A549 (cell line): Measurements from ENCODE around the gene COL13A1. TPM values are rescaled to one million over a fixed set of nuclear protein-coding genes. Genes with fewer than 3 reads are reported as not detected.

ENCODE experiments used
- ATAC-seq, 2 experiments: fragments of 200-7000 bp in 1 of 2; fragments of >200 bp in 1 of 2; cut with Nextera tagmentation in 1 of 2; cut with Tn5 transposase in 1 of 2; 3 replicates each; pipeline versions ENCODE4 v1.8.0 to v1.9.1; 2018 to 2020; ENCODE audit warnings: mild to moderate bottlenecking in 1 of 2, moderate library complexity in 1 of 2
- CTCF ChIA-PET: fragments of 300-600 bp; sonication (Branson Sonifier 250); formaldehyde crosslinking; extraction: SDS; loops from one replicate; lab custom pipeline; 2021; ENCODE audit warnings: antibody characterized with exemption, inconsistent platforms; lab: Yijun Ruan, JAX
- POLR2A ChIA-PET: fragments of 350-600 bp; formaldehyde crosslinking; extraction: SDS; loops from one replicate; lab custom pipeline; 2021; ENCODE audit warnings: antibody characterized with exemption, inconsistent platforms; lab: Yijun Ruan, JAX
- DNase-seq, 2 experiments: peaks; one replicate each; pipeline versions ENCODE4 v3.0.0 to v3.0.0-alpha.2; 2011 to 2016; ENCODE audit warnings: low read depth in 1 of 2, low spot score in 1 of 2
- FAIRE-seq: peaks from 2 replicates; lab custom pipeline; 2011; peaks lifted over from hg19 to GRCh38; lab: Jason Lieb, UNC
- H3K27ac ChIP-seq, 2 experiments: fragments of >200 bp; sonication (Bioruptor Twin); formaldehyde crosslinking; 3 replicates each; pipeline ENCODE4 v1.5.1; 2016 to 2017
- H3K4me1 ChIP-seq: fragments of >200 bp; sonication (Bioruptor Twin); formaldehyde crosslinking; 3 replicates; pipeline ENCODE4 v1.6.1; 2016
- H3K4me2 ChIP-seq: fragments of >200 bp; sonication (Bioruptor Twin); formaldehyde crosslinking; 3 replicates; pipeline ENCODE4 v1.6.1; 2016
- H3K4me3 ChIP-seq: fragments of >200 bp; sonication (Bioruptor Twin); formaldehyde crosslinking; 3 replicates; pipeline ENCODE4 v1.5.1; 2016
- H3K9me3 ChIP-seq: fragments of >200 bp; sonication (Bioruptor Twin); formaldehyde crosslinking; 3 replicates; pipeline ENCODE4 v1.6.1; 2016
- CBX2 ChIP-seq: fragments of 200-600 bp; sonication (generic); IDR thresholded peaks from 2 replicates; pipeline ENCODE4 v1.6.1; 2016; ENCODE audit warnings: low read depth, mild to moderate bottlenecking, borderline replicate concordance
- CEBPB ChIP-seq, 2 experiments: fragments of >200 bp in 1 of 2; sonication (Bioruptor Twin) in 1 of 2; formaldehyde crosslinking in 1 of 2; IDR thresholded peaks; 2 replicates each; pipeline ENCODE4 v1.6.1; 2012 to 2016
- CHD2 ChIP-seq: fragments of 150-350 bp; IDR thresholded peaks from 2 replicates; pipeline ENCODE4 v1.6.1; 2014; ENCODE audit warnings: low read length; ENCODE audit not compliant: partially characterized antibody
- CHD4 ChIP-seq: fragments of 200-600 bp; sonication (generic); IDR thresholded peaks from 2 replicates; pipeline ENCODE4 v1.6.1; 2016; ENCODE audit warnings: antibody characterized with exemption, mild to moderate bottlenecking, borderline replicate concordance
- EP300 ChIP-seq, 2 experiments: fragments of >200 bp; sonication (Bioruptor Twin); formaldehyde crosslinking; IDR thresholded peaks; 2 replicates in 1 of 2; 3 replicates in 1 of 2; pipeline ENCODE4 v1.6.1; 2016 to 2017
- FOSL2 ChIP-seq, 2 experiments: fragments of 450-650 bp in 1 of 2; fragments of >200 bp in 1 of 2; sonication (Bioruptor Twin) in 1 of 2; formaldehyde crosslinking; IDR thresholded peaks; 2 replicates each; pipeline versions ENCODE4 v1.5.0 to v1.6.1; 2016 to 2020; ENCODE audit warnings: mild to moderate bottlenecking in 1 of 2, moderate library complexity in 1 of 2
- FOXS1 ChIP-seq: fragments of 250-450 bp; sonication (Bioruptor Pico); IDR thresholded peaks from 2 replicates; pipeline ENCODE4 v1.5.0; 2020; ENCODE audit warnings: mild to moderate bottlenecking, moderate library complexity
- GATA3 ChIP-seq: IDR thresholded peaks from 2 replicates; pipeline ENCODE4 v1.6.1; 2012; ENCODE audit warnings: borderline replicate concordance
- HDAC2 ChIP-seq: fragments of 200-600 bp; sonication (generic); IDR thresholded peaks from 2 replicates; pipeline ENCODE4 v1.6.1; 2016
- HOXB13 ChIP-seq: fragments of 250-450 bp; sonication (Bioruptor Pico); IDR thresholded peaks from 2 replicates; pipeline ENCODE4 v1.5.0; 2020; ENCODE audit warnings: low read depth, mild to moderate bottlenecking, moderate library complexity
- MAFK ChIP-seq: fragments of 450-650 bp; IDR thresholded peaks from 2 replicates; pipeline ENCODE4 v1.6.1; 2014; ENCODE audit not compliant: partially characterized antibody
- MAZ ChIP-seq: fragments of 150-350 bp; IDR thresholded peaks from 2 replicates; pipeline ENCODE4 v1.6.1; 2014; ENCODE audit warnings: antibody characterized with exemption, low read depth, low read length, borderline replicate concordance
- MYC ChIP-seq: IDR thresholded peaks from 2 replicates; pipeline ENCODE4 v1.6.1; 2012; ENCODE audit warnings: mild to moderate bottlenecking, inconsistent platforms, low read length, improper control_type of control experiment, borderline replicate concordance
- NR3C1 ChIP-seq: fragments of >200 bp; sonication (Bioruptor Twin); formaldehyde crosslinking; IDR thresholded peaks from 3 replicates; pipeline ENCODE4 v1.6.1; 2017
- RAD21 ChIP-seq, 2 experiments: fragments of >200 bp in 1 of 2; sonication (Bioruptor Twin) in 1 of 2; formaldehyde crosslinking in 1 of 2; IDR thresholded peaks in 1 of 2; conservative IDR thresholded peaks in 1 of 2; 2 replicates in 1 of 2; 3 replicates in 1 of 2; pipeline ENCODE4 v1.6.1; 2012 to 2018; ENCODE audit warnings: inconsistent platforms in 1 of 2
- REST ChIP-seq: fragments of 200-600 bp; sonication (generic); IDR thresholded peaks from 2 replicates; pipeline ENCODE4 v1.6.1; 2016; ENCODE audit warnings: antibody characterized with exemption, mild to moderate bottlenecking, moderate library complexity
- RFX5 ChIP-seq: fragments of 450-650 bp; IDR thresholded peaks from 2 replicates; pipeline ENCODE4 v1.7.1; 2014; ENCODE audit warnings: antibody characterized with exemption, mild to moderate bottlenecking, moderate library complexity
- SREBF2 ChIP-seq: fragments of 450-650 bp; IDR thresholded peaks from 2 replicates; pipeline ENCODE4 v1.6.1; 2014; ENCODE audit warnings: mild to moderate bottlenecking, moderate library complexity
- ZC3H11A ChIP-seq: fragments of 450-650 bp; IDR thresholded peaks from 2 replicates; pipeline ENCODE4 v1.6.1; 2014; ENCODE audit warnings: antibody characterized with exemption, mild to moderate bottlenecking
- ZFP36 ChIP-seq: fragments of 450-650 bp; IDR thresholded peaks from 2 replicates; pipeline ENCODE4 v1.6.1; 2014; ENCODE audit warnings: borderline replicate concordance; ENCODE audit not compliant: partially characterized antibody
- WGBS: methylation state at CpG from one replicate; pipeline ENCODE4 v1.1.6; 2017; ENCODE audit errors: missing lambda C conversion rate; 5-methylcytosine and 5-hydroxymethylcytosine counted together
- polyA plus RNA-seq, 4 experiments: library from polyadenylated mRNA; depleted of rRNA in 3 of 4; stranded (reverse); fragments of >200 nt; fragmentation: RNase III in 1 of 4; extraction: RNeasy Plus Mini Kit Qiagen cat#74134 plus additional on column Dnase treatment in 1 of 4; gene quantifications; 2 replicates in 3 of 4; 3 replicates in 1 of 4; pipeline ENCODE4 v1.2.3, GENCODE V29; 2011 to 2017
- TF ChIP-seq, protein P1 (sequence below): fragments of 450-650 bp; IDR thresholded peaks from 2 replicates; pipeline ENCODE4 v1.6.1; 2014; ENCODE audit warnings: antibody characterized with exemption
- TF ChIP-seq, protein P2 (sequence below): fragments of >200 bp; sonication (Bioruptor Twin); formaldehyde crosslinking; IDR thresholded peaks from 2 replicates; pipeline ENCODE4 v1.6.1; 2016
- TF ChIP-seq, protein P3 (sequence below): IDR thresholded peaks from 2 replicates; pipeline ENCODE4 v1.6.1; 2012
- TF ChIP-seq, protein P4 (sequence below): fragments of >200 bp; sonication (Bioruptor Twin); formaldehyde crosslinking; IDR thresholded peaks from 3 replicates; pipeline ENCODE4 v1.5.1; 2016

The COL13A1 gene
- polyA plus RNA-seq, 2 of the 4 experiments (the other 2 are of a cell fraction) = 0.08 to 0.27 TPM

- whole genome bisulfite sequencing = 29% methylated on average over 6 of the region's 6 CpGs
These were observed 42.1 kb upstream of the COL13A1 start for GRCh38 chr10:69759641-69760040.

GRCh38 chr10:69760072-69760471, 41.6 kb upstream of the COL13A1 start:
- CTCF ChIA-PET = interaction anchor here (0.9 to 1.7 kb wide), 3 partner anchors 14 to 155 kb away, joined by 3 to 6 read pairs (median 3); no protein-coding TSS in a partner anchor
- DNase-seq = no peak
- TF ChIP-seq FOXS1 (CRISPR knock-in tag) = no peak
- no peak for TF ChIP-seq NR3C1
- no peak for TF ChIP-seq CBX2
- TF ChIP-seq, protein P1, sequence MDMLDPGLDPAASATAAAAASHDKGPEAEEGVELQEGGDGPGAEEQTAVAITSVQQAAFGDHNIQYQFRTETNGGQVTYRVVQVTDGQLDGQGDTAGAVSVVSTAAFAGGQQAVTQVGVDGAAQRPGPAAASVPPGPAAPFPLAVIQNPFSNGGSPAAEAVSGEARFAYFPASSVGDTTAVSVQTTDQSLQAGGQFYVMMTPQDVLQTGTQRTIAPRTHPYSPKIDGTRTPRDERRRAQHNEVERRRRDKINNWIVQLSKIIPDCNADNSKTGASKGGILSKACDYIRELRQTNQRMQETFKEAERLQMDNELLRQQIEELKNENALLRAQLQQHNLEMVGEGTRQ = no peak
- no peak for TF ChIP-seq SREBF2
- no peak for TF ChIP-seq HOXB13 (CRISPR knock-in tag)
- TF ChIP-seq GATA3 = no peak
- TF ChIP-seq CHD4 = no peak
- TF ChIP-seq HDAC2 = no peak
- TF ChIP-seq RAD21 (conservative IDR thresholded peaks at IDR 0.05 in 1 of 2, IDR thresholded peaks at IDR 0.05 in 1 of 2) = no peak
- no peak for TF ChIP-seq REST
- TF ChIP-seq FOSL2 (IDR thresholded peaks at IDR 0.05) = no peak
- no peak for TF ChIP-seq FOSL2 (CRISPR knock-in tag; IDR thresholded peaks at IDR 0.05)
- ATAC-seq = no peak
- WGBS = 46% methylated on average over 5 of the region's 5 CpGs
- no peaks in the 10 kb centered on the region for H3K9me3 ChIP-seq
- H3K4me3 ChIP-seq = no peak overlapping the region
- no peaks in the 10 kb centered on the region for H3K4me1 ChIP-seq
- POLR2A ChIA-PET = no interaction called here
- no peak overlapping the region for H3K4me2 ChIP-seq
- H3K27ac ChIP-seq = no peak overlapping the region
- no peak for FAIRE-seq

More at GRCh38 chr10:69759641-69760040, 42.1 kb upstream of the COL13A1 start:
- Histone ChIP-seq H3K4me3 (no peak overlapping the region), H3K4me1 (no peaks in the 10 kb centered on the region), H3K9me3 (no peaks in the 10 kb centered on the region), H3K4me2 (no peak overlapping the region), H3K27ac (no peak overlapping the region)
- ATAC-seq = no peak
- DNase-seq = no peak
- ChIA-PET POLR2A (no interaction called here), CTCF (interaction anchor here (0.9 to 3.1 kb wide), 5 partner anchors 10 to 199 kb away, joined by 3 to 10 read pairs (median 4); partner anchors contain the start of gene COL13A1)
- FAIRE-seq = no peak
- TF ChIP-seq ZFP36 (no peak), RFX5 (no peak), CHD2 (no peak), EP300 (IDR thresholded peaks at IDR 0.05) (no peak), ZC3H11A (no peak), CEBPB (IDR thresholded peaks at IDR 0.05) (no peak), MAFK (no peak), MAZ (no peak), CHD4 (no peak), MYC (no peak), FOSL2 (IDR thresholded peaks at IDR 0.05) (no peak), FOSL2 (CRISPR knock-in tag; IDR thresholded peaks at IDR 0.05) (no peak)
- TF ChIP-seq, protein P2, sequence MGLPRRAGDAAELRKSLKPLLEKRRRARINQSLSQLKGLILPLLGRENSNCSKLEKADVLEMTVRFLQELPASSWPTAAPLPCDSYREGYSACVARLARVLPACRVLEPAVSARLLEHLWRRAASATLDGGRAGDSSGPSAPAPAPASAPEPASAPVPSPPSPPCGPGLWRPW = no peak
- TF ChIP-seq, protein P3, sequence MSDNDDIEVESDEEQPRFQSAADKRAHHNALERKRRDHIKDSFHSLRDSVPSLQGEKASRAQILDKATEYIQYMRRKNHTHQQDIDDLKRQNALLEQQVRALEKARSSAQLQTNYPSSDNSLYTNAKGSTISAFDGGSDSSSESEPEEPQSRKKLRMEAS = no peak
- TF ChIP-seq, protein P1 = no peak
- TF ChIP-seq, protein P4, sequence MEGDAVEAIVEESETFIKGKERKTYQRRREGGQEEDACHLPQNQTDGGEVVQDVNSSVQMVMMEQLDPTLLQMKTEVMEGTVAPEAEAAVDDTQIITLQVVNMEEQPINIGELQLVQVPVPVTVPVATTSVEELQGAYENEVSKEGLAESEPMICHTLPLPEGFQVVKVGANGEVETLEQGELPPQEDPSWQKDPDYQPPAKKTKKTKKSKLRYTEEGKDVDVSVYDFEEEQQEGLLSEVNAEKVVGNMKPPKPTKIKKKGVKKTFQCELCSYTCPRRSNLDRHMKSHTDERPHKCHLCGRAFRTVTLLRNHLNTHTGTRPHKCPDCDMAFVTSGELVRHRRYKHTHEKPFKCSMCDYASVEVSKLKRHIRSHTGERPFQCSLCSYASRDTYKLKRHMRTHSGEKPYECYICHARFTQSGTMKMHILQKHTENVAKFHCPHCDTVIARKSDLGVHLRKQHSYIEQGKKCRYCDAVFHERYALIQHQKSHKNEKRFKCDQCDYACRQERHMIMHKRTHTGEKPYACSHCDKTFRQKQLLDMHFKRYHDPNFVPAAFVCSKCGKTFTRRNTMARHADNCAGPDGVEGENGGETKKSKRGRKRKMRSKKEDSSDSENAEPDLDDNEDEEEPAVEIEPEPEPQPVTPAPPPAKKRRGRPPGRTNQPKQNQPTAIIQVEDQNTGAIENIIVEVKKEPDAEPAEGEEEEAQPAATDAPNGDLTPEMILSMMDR = no peak
